GM21526 (cell line): ENCODE results near the gene NFKBIL1.

ENCODE experiments used
- ATAC-seq: cut with Tn5 transposase; IDR thresholded peaks from one replicate; pipeline ENCODE4 v1.9.1; 2021; ENCODE audit warnings: moderate library complexity; ENCODE audit not compliant: unreplicated experiment, low FRiP score

Gene NFKBIL1

DNA sequence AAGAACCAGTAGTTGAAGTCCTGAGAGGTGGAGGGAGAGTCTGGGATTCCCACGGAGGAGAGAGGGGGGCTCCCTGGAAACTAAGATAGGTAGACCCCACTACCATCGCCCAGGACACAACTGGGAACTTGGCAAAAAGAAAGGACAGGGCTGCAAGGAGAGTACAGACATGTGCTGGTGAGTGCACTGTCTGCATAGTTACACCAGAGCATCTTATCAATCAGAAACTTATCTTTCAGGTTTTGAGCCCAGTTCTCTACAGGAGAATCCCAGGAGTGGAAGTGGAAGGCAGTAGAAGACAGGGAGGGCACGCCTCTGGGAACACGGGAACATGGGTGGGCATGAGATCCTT lies 12.2 kb downstream of the NFKBIL1 start:
- no peak for ATAC-seq

DNA sequence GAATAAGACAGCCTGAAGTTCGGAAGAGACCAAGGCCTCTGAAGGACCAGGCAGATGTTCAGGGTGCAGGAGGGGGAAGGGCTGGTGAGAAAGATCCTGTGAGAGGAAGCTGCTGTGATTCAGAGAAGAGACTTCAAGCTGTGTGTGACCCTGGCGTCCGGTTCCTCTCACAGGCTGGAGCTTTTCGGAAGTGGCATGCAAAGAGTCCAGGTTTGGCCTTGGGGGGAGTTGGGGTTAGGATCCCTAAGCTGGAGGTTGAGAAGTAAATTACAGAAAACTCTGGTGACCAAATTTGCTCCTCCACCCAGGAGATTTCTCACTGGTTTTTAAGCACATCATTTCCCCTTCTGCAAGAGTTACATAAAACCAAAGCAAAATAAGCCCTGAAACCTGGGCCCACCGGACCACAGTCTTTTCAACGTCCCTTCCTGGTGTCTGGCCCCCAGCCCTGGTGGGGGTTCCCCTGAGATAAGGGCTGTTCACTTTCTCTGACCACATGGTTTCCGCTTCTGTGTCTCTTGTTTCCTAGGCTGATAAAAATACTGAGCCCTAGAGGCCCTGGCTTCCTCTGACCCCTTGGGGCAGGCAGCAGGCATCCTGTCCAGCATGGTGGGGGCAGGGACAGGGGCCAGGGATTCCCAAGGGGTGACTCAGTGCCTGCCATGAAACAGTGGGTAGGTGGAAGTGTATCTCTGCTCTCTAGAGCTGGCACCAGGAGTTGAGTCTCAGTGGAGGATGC lies 12.7 kb downstream of the NFKBIL1 start:
- peak; percentile 45 for ATAC-seq

DNA sequence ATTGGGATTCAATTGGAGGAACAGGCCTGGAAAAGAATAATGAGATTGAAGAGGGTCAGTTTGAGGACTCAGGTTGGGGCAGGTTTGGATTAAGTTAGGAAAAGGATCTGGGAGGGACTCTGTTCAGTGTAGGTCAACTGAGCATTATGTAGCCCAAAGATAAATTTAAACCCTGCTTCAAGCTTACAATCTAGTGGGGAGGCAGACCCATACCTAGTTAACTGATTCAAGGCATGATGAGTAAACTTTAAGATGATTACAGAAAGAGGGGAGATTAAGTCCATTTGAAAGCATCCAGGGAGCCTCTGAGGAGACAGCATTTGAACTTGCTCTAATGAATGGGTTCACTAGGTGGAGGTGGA lies 13.3 kb downstream of the NFKBIL1 start:
- ATAC-seq, result no peak

DNA sequence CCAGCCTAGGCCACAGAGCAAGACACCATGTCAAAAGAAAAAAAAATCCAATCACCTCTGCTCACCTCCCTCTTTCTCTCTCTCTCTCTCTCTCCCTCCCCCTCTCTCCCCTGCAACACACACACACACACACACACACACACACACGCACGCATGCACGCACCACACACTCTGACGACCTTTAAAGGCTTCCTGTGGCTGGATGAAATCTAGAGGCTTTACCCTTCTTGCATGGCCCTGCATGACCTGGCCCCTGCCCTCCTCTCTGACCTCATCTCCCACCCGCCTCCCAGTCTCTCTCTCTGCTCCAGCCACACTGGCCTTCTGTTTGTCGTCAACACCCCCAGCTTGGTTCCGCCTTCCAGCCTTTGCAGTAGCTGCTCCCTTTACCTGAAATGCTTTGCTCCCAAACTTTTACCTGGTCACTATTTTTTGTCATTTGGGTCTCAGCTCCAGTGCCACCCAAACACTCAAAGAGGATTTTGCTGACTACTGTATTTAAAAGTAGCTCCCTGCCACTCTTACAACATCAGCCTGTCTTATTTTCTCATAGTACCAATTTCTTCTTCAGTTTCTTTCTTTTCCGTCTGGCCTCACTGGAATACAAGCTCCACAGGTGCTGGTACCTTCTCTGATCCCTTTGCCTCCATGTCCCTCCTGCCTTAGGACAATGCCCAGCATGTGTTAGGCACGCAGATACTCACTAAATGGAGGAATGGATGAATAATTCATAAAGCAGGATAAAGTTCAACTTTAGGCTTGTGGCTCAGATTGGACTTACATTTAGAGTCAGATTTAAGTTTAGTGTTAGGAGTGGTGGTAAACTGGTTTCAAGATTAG lies 20.3 kb downstream of the NFKBIL1 start:
- no peak for ATAC-seq

DNA sequence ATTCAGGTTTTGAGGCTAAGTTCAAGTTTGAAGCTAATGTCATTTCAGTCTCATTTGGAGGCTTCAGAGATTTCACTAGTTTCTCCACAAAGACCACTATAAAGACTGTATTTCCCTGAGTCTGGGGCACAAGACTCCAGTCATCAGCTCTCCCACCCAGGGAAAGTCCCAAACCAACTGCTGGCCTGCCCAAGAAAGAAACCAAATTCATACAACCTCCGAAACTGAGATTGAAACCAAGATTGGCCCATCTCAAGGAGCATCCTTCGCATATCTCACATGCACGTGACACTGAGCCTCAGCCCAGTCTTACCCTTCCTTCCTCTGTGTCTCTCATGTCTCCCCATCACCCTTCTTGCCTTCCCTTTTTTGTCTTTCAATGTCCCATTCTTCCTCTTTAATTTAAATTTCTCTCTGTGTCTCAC lies 21.1 kb downstream of the NFKBIL1 start:
- ATAC-seq, result peak; percentile 44

DNA sequence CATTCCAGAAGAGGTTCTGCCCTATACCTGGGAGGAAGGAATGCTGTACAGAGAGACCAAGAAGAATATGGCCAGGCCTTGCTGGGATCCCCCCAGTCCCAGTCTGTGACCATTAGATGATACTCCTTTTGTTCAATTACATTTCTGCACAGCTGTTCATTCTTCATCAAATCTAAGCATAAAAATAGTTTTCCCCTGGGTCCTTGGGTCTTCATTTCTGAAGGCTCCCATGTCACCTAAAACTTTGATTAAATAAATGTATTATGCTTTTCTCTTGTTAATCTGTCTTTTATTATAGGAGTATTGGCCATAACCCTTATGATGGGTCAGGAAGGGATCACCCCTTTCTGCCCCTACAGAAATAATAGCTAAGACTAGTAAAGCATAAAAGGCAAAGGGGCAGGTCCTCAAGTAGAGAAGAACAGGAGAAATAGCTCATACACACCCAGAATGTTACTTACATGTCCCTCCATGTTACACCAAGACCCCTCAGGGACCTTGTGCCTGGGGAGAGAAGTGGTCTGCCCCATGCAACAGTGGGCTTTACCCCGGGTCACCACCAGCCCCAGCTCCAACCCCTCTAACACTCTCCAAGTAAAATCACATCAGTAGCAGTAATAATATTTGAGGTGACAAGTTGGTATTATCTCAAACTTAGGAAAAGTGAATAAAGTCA lies 22.6 kb downstream of the NFKBIL1 start:
- no peak for ATAC-seq

DNA sequence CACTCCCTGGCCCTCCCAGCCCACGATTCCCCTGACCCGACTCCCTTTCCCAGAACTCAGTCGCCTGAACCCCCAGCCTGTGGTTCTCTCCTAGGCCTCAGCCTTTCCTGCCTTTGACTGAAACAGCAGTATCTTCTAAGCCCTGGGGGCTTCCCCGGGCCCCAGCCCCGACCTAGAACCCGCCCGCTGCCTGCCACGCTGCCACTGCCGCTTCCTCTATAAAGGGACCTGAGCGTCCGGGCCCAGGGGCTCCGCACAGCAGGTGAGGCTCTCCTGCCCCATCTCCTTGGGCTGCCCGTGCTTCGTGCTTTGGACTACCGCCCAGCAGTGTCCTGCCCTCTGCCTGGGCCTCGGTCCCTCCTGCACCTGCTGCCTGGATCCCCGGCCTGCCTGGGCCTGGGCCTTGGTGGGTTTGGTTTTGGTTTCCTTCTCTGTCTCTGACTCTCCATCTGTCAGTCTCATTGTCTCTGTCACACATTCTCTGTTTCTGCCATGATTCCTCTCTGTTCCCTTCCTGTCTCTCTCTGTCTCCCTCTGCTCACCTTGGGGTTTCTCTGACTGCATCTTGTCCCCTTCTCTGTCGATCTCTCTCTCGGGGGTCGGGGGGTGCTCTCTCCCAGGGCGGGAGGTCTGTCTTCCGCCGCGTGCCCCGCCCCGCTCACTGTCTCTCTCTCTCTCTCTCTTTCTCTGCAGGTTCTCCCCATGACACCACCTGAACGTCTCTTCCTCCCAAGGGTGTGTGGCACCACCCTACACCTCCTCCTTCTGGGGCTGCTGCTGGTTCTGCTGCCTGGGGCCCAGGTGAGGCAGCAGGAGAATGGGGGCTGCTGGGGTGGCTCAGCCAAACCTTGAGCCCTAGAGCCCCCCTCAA lies 24.9 kb downstream of the NFKBIL1 start, which contains the start of gene LTA:
TSS of gene LTA (plus strand) at position 249 of the 871 bp plus-strand sequence. CDS start at position 703, 454 bp downstream.
- ATAC-seq, result peak; percentile 39

DNA sequence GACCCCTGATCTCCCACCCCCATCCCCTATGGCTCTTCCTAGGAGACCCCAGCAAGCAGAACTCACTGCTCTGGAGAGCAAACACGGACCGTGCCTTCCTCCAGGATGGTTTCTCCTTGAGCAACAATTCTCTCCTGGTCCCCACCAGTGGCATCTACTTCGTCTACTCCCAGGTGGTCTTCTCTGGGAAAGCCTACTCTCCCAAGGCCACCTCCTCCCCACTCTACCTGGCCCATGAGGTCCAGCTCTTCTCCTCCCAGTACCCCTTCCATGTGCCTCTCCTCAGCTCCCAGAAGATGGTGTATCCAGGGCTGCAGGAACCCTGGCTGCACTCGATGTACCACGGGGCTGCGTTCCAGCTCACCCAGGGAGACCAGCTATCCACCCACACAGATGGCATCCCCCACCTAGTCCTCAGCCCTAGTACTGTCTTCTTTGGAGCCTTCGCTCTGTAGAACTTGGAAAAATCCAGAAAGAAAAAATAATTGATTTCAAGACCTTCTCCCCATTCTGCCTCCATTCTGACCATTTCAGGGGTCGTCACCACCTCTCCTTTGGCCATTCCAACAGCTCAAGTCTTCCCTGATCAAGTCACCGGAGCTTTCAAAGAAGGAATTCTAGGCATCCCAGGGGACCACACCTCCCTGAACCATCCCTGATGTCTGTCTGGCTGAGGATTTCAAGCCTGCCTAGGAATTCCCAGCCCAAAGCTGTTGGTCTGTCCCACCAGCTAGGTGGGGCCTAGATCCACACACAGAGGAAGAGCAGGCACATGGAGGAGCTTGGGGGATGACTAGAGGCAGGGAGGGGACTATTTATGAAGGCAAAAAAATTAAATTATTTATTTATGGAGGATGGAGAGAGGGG lies 26.1 kb downstream of the NFKBIL1 start:
- no peak for ATAC-seq

DNA sequence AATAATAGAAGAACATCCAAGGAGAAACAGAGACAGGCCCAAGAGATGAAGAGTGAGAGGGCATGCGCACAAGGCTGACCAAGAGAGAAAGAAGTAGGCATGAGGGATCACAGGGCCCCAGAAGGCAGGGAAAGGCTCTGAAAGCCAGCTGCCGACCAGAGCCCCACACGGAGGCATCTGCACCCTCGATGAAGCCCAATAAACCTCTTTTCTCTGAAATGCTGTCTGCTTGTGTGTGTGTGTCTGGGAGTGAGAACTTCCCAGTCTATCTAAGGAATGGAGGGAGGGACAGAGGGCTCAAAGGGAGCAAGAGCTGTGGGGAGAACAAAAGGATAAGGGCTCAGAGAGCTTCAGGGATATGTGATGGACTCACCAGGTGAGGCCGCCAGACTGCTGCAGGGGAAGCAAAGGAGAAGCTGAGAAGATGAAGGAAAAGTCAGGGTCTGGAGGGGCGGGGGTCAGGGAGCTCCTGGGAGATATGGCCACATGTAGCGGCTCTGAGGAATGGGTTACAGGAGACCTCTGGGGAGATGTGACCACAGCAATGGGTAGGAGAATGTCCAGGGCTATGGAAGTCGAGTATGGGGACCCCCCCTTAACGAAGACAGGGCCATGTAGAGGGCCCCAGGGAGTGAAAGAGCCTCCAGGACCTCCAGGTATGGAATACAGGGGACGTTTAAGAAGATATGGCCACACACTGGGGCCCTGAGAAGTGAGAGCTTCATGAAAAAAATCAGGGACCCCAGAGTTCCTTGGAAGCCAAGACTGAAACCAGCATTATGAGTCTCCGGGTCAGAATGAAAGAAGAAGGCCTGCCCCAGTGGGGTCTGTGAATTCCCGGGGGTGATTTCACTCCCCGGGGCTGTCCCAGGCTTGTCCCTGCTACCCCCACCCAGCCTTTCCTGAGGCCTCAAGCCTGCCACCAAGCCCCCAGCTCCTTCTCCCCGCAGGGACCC lies 27.0 kb downstream of the NFKBIL1 start:
- ATAC-seq, result no peak

DNA sequence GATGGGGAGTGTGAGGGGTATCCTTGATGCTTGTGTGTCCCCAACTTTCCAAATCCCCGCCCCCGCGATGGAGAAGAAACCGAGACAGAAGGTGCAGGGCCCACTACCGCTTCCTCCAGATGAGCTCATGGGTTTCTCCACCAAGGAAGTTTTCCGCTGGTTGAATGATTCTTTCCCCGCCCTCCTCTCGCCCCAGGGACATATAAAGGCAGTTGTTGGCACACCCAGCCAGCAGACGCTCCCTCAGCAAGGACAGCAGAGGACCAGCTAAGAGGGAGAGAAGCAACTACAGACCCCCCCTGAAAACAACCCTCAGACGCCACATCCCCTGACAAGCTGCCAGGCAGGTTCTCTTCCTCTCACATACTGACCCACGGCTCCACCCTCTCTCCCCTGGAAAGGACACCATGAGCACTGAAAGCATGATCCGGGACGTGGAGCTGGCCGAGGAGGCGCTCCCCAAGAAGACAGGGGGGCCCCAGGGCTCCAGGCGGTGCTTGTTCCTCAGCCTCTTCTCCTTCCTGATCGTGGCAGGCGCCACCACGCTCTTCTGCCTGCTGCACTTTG lies 28.0 kb downstream of the NFKBIL1 start, which contains the start of gene TNF:
TSS of gene TNF (plus strand) at position 231 of the 567 bp plus-strand sequence. CDS start at position 408, 177 bp downstream.
- no peak for ATAC-seq

DNA sequence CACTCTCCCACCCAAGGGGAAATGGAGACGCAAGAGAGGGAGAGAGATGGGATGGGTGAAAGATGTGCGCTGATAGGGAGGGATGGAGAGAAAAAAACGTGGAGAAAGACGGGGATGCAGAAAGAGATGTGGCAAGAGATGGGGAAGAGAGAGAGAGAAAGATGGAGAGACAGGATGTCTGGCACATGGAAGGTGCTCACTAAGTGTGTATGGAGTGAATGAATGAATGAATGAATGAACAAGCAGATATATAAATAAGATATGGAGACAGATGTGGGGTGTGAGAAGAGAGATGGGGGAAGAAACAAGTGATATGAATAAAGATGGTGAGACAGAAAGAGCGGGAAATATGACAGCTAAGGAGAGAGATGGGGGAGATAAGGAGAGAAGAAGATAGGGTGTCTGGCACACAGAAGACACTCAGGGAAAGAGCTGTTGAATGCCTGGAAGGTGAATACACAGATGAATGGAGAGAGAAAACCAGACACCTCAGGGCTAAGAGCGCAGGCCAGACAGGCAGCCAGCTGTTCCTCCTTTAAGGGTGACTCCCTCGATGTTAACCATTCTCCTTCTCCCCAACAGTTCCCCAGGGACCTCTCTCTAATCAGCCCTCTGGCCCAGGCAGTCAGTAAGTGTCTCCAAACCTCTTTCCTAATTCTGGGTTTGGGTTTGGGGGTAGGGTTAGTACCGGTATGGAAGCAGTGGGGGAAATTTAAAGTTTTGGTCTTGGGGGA lies 28.7 kb downstream of the NFKBIL1 start:
- no peak for ATAC-seq

DNA sequence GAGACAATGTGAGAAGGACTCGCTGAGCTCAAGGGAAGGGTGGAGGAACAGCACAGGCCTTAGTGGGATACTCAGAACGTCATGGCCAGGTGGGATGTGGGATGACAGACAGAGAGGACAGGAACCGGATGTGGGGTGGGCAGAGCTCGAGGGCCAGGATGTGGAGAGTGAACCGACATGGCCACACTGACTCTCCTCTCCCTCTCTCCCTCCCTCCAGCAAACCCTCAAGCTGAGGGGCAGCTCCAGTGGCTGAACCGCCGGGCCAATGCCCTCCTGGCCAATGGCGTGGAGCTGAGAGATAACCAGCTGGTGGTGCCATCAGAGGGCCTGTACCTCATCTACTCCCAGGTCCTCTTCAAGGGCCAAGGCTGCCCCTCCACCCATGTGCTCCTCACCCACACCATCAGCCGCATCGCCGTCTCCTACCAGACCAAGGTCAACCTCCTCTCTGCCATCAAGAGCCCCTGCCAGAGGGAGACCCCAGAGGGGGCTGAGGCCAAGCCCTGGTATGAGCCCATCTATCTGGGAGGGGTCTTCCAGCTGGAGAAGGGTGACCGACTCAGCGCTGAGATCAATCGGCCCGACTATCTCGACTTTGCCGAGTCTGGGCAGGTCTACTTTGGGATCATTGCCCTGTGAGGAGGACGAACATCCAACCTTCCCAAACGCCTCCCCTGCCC lies 29.6 kb downstream of the NFKBIL1 start:
- no peak for ATAC-seq

DNA sequence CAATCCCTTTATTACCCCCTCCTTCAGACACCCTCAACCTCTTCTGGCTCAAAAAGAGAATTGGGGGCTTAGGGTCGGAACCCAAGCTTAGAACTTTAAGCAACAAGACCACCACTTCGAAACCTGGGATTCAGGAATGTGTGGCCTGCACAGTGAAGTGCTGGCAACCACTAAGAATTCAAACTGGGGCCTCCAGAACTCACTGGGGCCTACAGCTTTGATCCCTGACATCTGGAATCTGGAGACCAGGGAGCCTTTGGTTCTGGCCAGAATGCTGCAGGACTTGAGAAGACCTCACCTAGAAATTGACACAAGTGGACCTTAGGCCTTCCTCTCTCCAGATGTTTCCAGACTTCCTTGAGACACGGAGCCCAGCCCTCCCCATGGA lies 30.2 kb downstream of the NFKBIL1 start:
- no peak for ATAC-seq

DNA sequence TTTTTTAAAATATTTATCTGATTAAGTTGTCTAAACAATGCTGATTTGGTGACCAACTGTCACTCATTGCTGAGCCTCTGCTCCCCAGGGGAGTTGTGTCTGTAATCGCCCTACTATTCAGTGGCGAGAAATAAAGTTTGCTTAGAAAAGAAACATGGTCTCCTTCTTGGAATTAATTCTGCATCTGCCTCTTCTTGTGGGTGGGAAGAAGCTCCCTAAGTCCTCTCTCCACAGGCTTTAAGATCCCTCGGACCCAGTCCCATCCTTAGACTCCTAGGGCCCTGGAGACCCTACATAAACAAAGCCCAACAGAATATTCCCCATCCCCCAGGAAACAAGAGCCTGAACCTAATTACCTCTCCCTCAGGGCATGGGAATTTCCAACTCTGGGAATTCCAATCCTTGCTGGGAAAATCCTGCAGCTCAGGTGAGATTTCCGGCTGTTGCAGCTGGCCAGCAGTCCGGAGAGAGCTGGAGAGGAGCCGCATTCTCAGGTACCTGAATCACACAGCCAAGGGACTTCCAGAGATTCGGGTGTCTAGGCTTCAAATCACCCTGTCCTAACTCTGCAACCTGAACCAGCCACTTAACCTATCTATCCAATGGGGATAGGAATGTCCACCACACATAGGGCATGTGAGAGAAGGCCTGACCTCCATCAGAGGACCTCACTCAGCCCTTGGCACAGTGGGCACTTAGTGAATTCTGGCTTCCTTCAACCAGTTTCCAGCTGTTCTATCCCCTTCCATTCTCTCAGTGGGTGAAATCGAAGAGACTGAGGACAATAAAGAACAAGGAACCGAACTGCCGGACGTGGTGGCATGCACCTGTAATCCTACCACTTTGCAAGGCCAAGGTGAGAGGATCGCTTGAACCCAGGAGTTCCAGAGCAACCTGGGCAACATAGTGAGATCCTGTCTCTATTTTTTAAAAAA lies 31.0 kb downstream of the NFKBIL1 start:
- ATAC-seq, result no peak

DNA sequence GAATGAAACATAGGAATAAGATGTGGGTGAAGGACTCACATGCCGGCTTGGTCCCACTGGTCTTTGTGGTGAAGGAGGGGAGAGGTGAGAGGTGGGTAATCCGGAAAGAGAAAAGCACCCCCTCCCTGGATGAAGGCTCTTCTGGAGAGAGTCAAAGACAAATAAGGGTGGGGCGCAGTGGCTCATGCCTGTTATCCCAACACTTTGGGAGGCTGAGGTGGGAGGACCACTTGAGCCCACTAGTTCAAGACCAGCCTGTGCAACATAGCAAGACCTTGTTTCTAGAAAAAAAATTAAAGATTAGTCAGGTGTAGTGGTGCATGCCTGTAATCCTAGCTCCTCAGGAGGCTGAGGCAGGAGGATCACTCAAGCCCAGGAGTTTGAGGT lies 31.7 kb downstream of the NFKBIL1 start:
- no peak for ATAC-seq
